Endothelial cell of umbilical vein (primary cell): Measurements from ENCODE around the gene UNC5A. TPM values are rescaled to one million over a fixed set of nuclear protein-coding genes. Genes with fewer than 3 reads are reported as not detected.
A peak's percentile ranks its signal among the peaks of the same experiment; 100 is the strongest.

Source experiments
- BruUV-seq: library from RNA; stranded (reverse); fragments of 400-500 nt; replicated peaks from 2 replicates; lab custom pipeline; 2021; lab: Mats Ljungman, UMichigan
- CTCF ChIA-PET: fragments of 300-600, 350-600 bp; sonication (Branson Sonifier 250); formaldehyde crosslinking; loops from one replicate; lab custom pipeline; 2021; ENCODE audit warnings: antibody characterized with exemption, inconsistent platforms; lab: Charles Lee
- POLR2A ChIA-PET: fragments of 300-600, 350-600 bp; sonication (Branson Sonifier 250); formaldehyde crosslinking; loops from one replicate; lab custom pipeline; 2021; ENCODE audit warnings: antibody characterized with exemption, inconsistent platforms; lab: Charles Lee
- DNase-seq: peaks from one replicate; pipeline ENCODE4 v3.0.0-alpha.2; 2011; ENCODE audit warnings: low read depth, low spot score
- FAIRE-seq: peaks from 2 replicates; lab custom pipeline; 2011; peaks lifted over from hg19 to GRCh38; lab: Jason Lieb, UNC
- H2AFZ ChIP-seq: 2 replicates; pipeline ENCODE4 v1.6.0; 2012; ENCODE audit warnings: low read depth, low read length, control low read depth, inconsistent platforms
- H3K27ac ChIP-seq: 2 replicates; pipeline ENCODE4 v1.5.1; 2011; ENCODE audit warnings: low read depth, mild to moderate bottlenecking, control low read depth, low read length, moderate library complexity; ENCODE audit not compliant: insufficient read depth
- H3K27me3 ChIP-seq, 2 experiments: 2 replicates each; pipeline versions ENCODE4 v1.6.0 to v1.6.1; 2011; ENCODE audit warnings: low read length in 2 of 2, mixed read lengths in 1 of 2; ENCODE audit not compliant: control insufficient read depth in 2 of 2, insufficient read depth in 2 of 2
- H3K36me3 ChIP-seq, 2 experiments: 2 replicates in 1 of 2; 3 replicates in 1 of 2; pipeline ENCODE4 v1.5.1; 2011; ENCODE audit warnings: low read length in 2 of 2, mild to moderate bottlenecking in 1 of 2, moderate library complexity in 1 of 2; ENCODE audit not compliant: control insufficient read depth in 2 of 2, insufficient read depth in 2 of 2; ENCODE audit errors: extremely low read depth in 1 of 2
- H3K4me1 ChIP-seq: 3 replicates; pipeline ENCODE4 v1.5.1; 2011; ENCODE audit warnings: mild to moderate bottlenecking, low read length; ENCODE audit not compliant: control insufficient read depth, insufficient read depth; ENCODE audit errors: extremely low read depth
- H3K4me2 ChIP-seq: 2 replicates; pipeline ENCODE4 v1.6.1; 2011; ENCODE audit warnings: low read length, control low read depth, mixed read lengths; ENCODE audit not compliant: insufficient read depth
- H3K4me3 ChIP-seq, 3 experiments: fragments of 200-600 bp in 1 of 3; sonication (generic), shearing (Covaris generic) in 1 of 3; replicated peaks in 1 of 3; 2 replicates each; pipeline ENCODE4 v1.5.1; 2011 to 2016; ENCODE audit warnings: control low read depth in 3 of 3, low read length in 3 of 3, mild to moderate bottlenecking in 2 of 3, inconsistent platforms in 1 of 3, low read depth in 1 of 3, moderate library complexity in 1 of 3; ENCODE audit not compliant: insufficient read depth in 1 of 3
- H3K79me2 ChIP-seq: 2 replicates; pipeline ENCODE4 v1.6.0; 2012; ENCODE audit warnings: low read length, inconsistent platforms; ENCODE audit not compliant: control insufficient read depth, insufficient read depth
- H3K9ac ChIP-seq: replicated peaks from 2 replicates; pipeline ENCODE3; 2011; ENCODE audit warnings: low read length, control low read depth; ENCODE audit not compliant: insufficient read depth; ENCODE audit errors: extremely low read depth
- H3K9me1 ChIP-seq: replicated peaks from 3 replicates; pipeline ENCODE4 v1.6.0; 2011; ENCODE audit warnings: mild to moderate bottlenecking, low read length; ENCODE audit not compliant: control insufficient read depth, insufficient read depth; ENCODE audit errors: extremely low read depth
- H3K9me3 ChIP-seq: replicated peaks from 2 replicates; pipeline ENCODE4 v1.5.1; 2012; ENCODE audit warnings: low read length, inconsistent platforms; ENCODE audit not compliant: control insufficient read depth, insufficient read depth
- H4K20me1 ChIP-seq: replicated peaks from 2 replicates; pipeline ENCODE3; 2011; ENCODE audit warnings: mild to moderate bottlenecking, low read length; ENCODE audit not compliant: control insufficient read depth, insufficient read depth; ENCODE audit errors: extremely low read depth
- EZH2 ChIP-seq: IDR thresholded peaks from 2 replicates; pipeline ENCODE4 v1.6.1; 2012; ENCODE audit warnings: borderline replicate concordance, low read depth, mild to moderate bottlenecking, moderate library complexity, low read length, inconsistent platforms; ENCODE audit not compliant: severe bottlenecking
- FOS ChIP-seq: IDR thresholded peaks from 2 replicates; pipeline ENCODE4 v1.6.1; 2011; ENCODE audit warnings: mild to moderate bottlenecking, low read length, moderate library complexity, borderline replicate concordance; ENCODE audit not compliant: insufficient read depth
- GATA2 ChIP-seq: IDR thresholded peaks from 2 replicates; pipeline ENCODE4 v1.7.0; 2011; ENCODE audit warnings: low read depth, mild to moderate bottlenecking, moderate library complexity, mixed read lengths, low read length; ENCODE audit not compliant: insufficient read length, insufficient read depth
- MYC ChIP-seq: IDR thresholded peaks from one replicate; pipeline ENCODE4 v1.6.1; 2011; ENCODE audit warnings: mild to moderate bottlenecking, low read depth, low read length
- POLR2A ChIP-seq: IDR thresholded peaks from 2 replicates; pipeline ENCODE4 v1.6.1; 2012; ENCODE audit warnings: low read depth, mild to moderate bottlenecking, control low read depth, low read length
- POLR2AphosphoS5 ChIP-seq: IDR thresholded peaks from 2 replicates; pipeline ENCODE4 v1.6.1; 2012; ENCODE audit warnings: low read depth, mild to moderate bottlenecking, control low read depth, low read length, moderate library complexity; ENCODE audit not compliant: insufficient read depth
- dilution Hi-C: fragments of 300-500 bp; cut with MboI; formaldehyde crosslinking; loops from one replicate; pipeline ENCODE4 v1.15.0; 2019; ENCODE audit warnings: low sequenced_read_pairs; ENCODE audit not compliant: extremely low pct_ligation_motif_present
- intact Hi-C: fragments of 100-400 bp; cut with micrococcal nuclease; formaldehyde crosslinking; loops from one replicate; pipeline ENCODE4 v1.10.0; 2022
- polyA plus RNA-seq, 4 experiments: library from polyadenylated mRNA; depleted of rRNA in 3 of 4; stranded (reverse) in 3 of 4; unstranded in 1 of 4; fragments of >200 nt; gene quantifications; 2 replicates each; pipeline versions ENCODE4 v1.2.1 to v1.2.3, GENCODE V29; 2011 to 2012; ENCODE audit warnings: missing spikeins in 1 of 4
- total RNA-seq: library from RNA; stranded (reverse); gene quantifications from 2 replicates; pipeline ENCODE4 v1.2.3, GENCODE V29; 2021
- TF ChIP-seq, protein P1 (sequence below), 2 donors: IDR thresholded peaks; 1 replicate in 1 of 2; 2 replicates in 1 of 2; pipeline ENCODE4 v1.5.1; 2011; ENCODE audit warnings: low read length in 2 of 2, mild to moderate bottlenecking in 2 of 2, moderate library complexity in 2 of 2, control low read depth in 1 of 2, inconsistent platforms in 1 of 2, low read depth in 1 of 2; ENCODE audit not compliant: insufficient read depth in 1 of 2; ENCODE audit errors: extremely low read depth in 1 of 2

UNC5A gene
- total and polyA plus RNA-seq, 2 donors (not counting 3 experiments of a cell fraction or from before 2014, with no cell fraction given): 0.08 to 0.22 TPM

DNA sequence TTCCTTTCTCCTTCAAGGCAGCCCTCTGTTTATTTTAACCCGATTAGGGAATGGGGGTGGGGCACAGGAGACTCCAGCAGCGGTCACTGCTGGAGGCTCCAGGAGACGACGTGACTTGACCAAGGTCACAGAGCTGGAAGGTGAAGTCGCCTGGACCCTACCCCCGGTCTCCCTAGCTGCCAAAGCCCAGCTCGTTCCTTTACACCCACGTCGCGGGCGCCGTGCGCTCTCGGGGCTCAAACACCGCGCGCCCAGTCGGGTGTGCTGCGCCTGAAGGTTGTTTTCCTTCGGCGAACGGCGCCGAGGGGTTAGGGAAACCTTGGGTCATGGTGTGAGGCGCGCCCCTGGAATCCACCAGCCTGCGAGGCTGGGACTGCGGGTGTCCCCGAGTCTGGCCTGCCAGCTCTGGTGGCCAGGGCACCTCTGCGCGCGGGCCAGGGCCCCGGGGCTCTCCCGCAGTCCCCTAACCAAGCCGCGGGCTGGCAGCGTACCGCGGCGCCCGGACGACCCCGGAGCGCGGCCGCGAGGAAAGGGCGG is 747 bp upstream of the UNC5A start:
- Histone ChIP-seq H3K27ac (no peak overlapping the region), H3K9me3 (no peaks in the 10 kb centered on the region), H3K4me2 (peak overlapping the region; percentile 25), H4K20me1 (no peaks in the 10 kb centered on the region), H3K9ac (no peak overlapping the region), H3K27me3 (peaks cover 18 to 25% of the 10 kb centered on the region in 2 experiments), H3K79me2 (no peaks in the 10 kb centered on the region), H3K4me1 (peaks cover 3% of the 10 kb centered on the region), H3K9me1 (no peaks in the 10 kb centered on the region), H3K36me3 (no peaks in the 10 kb centered on the region), H3K4me3 (no peak overlapping the region), H2AFZ (no peak overlapping the region)
- TF ChIP-seq MYC (no peak), EZH2 (peak; percentile 91)
- BruUV-seq: no TSS peak
- POLR2A ChIA-PET: no interaction called here
- FAIRE-seq (no peak), DNase-seq (no peak)
- intact Hi-C loops: loop anchor here (2.0 kb wide), 1 partner anchor 25 kb away; no protein-coding TSS in a partner anchor
- dilution Hi-C loops: no loop called here
- CTCF ChIA-PET: interaction anchor here (1.0 to 1.3 kb wide), 2 partner anchors 26 to 149 kb away, joined by 4 to 5 read pairs; no protein-coding TSS in a partner anchor

DNA sequence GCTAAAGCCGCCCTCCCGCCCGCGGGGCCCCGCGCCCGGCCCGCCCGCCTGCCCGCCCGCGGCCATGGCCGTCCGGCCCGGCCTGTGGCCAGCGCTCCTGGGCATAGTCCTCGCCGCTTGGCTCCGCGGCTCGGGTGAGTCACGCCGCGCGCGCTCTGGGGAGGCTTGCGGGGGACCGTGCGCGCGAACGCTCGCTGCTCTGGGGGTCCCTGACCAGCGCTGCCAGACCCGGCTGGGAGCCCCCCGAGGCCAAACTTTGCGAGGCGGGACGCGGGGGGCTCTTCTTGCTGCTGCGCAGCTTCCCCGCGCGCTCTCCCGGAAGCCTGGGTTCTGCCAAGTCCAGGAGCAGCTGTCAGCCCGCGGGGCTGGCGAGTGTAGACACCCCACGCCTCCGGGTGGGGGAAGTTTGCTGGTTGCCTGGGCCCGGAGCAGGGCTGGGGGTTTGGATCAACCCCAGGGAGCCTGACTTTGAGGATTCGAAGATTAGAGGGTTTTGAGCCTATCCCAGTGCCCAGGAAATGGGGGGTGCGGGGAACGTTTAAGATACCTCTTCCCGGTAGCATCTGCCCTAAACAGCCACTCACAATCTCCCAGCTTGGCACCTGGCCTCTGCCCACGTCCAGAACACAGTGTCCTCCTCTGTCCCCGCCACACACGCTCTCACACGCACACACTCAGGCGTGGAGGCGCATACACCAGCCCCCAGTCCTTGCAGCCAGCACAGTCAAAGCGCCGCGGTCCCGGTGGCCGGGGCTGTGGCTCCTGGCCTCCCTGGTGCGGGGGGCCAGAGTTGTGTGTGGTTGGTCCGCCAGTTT is 535 bp downstream of the UNC5A start:
- Histone ChIP-seq H3K27ac (no peak overlapping the region), H2AFZ (no peak overlapping the region), H3K79me2 (no peaks in the 10 kb centered on the region), H3K4me3 (peak overlapping the region in 1 of 3 experiments; percentile 17), H3K9me1 (no peaks in the 10 kb centered on the region), H3K36me3 (no peaks in the 10 kb centered on the region), H3K4me2 (no peak overlapping the region), H4K20me1 (no peaks in the 10 kb centered on the region), H3K27me3 (peaks cover 18 to 27% of the 10 kb centered on the region in 2 experiments), H3K9me3 (no peaks in the 10 kb centered on the region), H3K9ac (no peak overlapping the region), H3K4me1 (peaks cover 3% of the 10 kb centered on the region)
- no peak for FAIRE-seq
- intact Hi-C loops (loop anchor here (2.0 kb wide), 1 partner anchor 26 kb away; no protein-coding TSS in a partner anchor), dilution Hi-C loops (no loop called here)
- TF ChIP-seq, protein P1, sequence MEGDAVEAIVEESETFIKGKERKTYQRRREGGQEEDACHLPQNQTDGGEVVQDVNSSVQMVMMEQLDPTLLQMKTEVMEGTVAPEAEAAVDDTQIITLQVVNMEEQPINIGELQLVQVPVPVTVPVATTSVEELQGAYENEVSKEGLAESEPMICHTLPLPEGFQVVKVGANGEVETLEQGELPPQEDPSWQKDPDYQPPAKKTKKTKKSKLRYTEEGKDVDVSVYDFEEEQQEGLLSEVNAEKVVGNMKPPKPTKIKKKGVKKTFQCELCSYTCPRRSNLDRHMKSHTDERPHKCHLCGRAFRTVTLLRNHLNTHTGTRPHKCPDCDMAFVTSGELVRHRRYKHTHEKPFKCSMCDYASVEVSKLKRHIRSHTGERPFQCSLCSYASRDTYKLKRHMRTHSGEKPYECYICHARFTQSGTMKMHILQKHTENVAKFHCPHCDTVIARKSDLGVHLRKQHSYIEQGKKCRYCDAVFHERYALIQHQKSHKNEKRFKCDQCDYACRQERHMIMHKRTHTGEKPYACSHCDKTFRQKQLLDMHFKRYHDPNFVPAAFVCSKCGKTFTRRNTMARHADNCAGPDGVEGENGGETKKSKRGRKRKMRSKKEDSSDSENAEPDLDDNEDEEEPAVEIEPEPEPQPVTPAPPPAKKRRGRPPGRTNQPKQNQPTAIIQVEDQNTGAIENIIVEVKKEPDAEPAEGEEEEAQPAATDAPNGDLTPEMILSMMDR (IDR thresholded peaks at IDR 0.05; ENCODE audit: extremely low read depth in 1 of 2, insufficient read depth in 1 of 2, low read depth in 1 of 2, low read length in 2 of 2): no peak
- TF ChIP-seq GATA2 (no peak), FOS (no peak), POLR2A (no peak), POLR2AphosphoS5 (no peak)
- no peak for DNase-seq
- BruUV-seq: no TSS peak
- CTCF ChIA-PET: interaction anchor here (1.7 kb wide), 1 partner anchor 150 kb away, joined by 8 read pairs; no protein-coding TSS in a partner anchor
- POLR2A ChIA-PET: no interaction called here
